Hematopoietic multipotent progenitor cell treated with erythropoietin and hydrocortisone succinate and interleukin-3 and kit ligand, for 17 days (in vitro differentiated cells): Measurements from ENCODE around the gene GREB1L.

ENCODE experiments used
- DNase-seq: peaks from one replicate; pipeline ENCODE4 v3.0.0-alpha.2; 2015; ENCODE audit warnings: low spot score

GREB1L gene

DNA sequence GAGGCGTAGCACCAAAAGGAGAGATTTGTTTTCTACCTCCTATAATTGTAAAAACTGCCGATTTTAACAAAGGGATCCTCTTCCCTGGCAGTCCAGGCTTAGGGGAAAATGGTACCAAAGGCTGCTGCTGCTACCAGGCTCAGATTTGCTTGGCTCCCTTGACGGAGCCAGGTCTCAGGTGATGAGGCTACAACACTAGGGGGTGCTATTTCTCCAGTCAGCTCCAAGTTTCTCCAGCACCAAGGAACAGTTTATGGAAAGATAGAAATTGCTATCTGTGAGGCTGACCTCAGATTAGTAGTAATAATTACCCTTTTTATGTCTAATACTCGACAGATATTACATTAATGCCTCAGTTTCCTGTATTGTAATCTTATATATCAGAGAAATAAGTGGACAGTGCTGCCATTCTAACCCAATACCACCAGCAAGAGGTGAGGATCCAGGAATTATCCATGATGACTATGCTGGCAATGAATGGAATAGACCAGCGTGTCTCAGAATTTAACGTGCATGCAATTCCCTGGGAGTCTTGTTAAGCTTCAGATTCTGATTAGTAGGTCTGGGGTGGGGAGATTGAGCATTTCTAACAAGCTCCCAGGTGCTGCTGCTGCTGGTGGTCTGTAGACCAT lies 247.2 kb downstream of the GREB1L start:
- DNase-seq, result peak; percentile 65

DNA sequence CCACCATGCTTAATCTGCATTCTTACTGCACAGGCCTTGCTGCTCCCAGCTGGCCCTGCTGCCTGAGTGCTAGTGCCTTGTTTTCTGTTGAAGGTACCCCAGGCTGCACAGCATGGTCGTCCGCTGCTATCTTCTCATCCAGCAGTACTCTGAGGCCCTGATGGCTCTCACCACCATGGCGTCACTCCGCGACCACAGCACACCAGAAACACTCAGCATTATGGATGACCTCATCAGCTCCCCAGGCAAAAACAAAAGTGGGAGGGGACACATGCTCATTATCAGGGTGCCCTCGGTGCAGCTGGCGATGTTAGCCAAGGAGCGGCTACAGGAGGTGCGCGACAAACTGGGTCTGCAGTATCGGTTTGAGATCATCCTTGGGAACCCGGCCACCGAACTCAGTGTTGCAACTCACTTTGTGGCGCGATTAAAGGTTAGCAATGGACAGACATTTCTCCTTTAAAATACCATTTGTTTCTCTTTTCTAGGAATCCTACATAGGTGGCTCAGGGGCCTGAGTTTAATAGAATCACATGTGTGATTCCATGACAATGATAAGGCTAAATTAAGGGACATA lies 248.0 kb downstream of the GREB1L start:
- no peak for DNase-seq

- DNase-seq, result no peak
Observed at GRCh38 chr18:21490748-21491147, 248.7 kb downstream of the GREB1L start.

- no peak for DNase-seq
Observed at GRCh38 chr18:21496277-21496835, 254.3 kb downstream of the GREB1L start.

- DNase-seq, result no peak
Observed at GRCh38 chr18:21499997-21500396, 258.0 kb downstream of the GREB1L start.

- no peak for DNase-seq
Observed at GRCh38 chr18:21502661-21503060, 260.6 kb downstream of the GREB1L start.

DNA sequence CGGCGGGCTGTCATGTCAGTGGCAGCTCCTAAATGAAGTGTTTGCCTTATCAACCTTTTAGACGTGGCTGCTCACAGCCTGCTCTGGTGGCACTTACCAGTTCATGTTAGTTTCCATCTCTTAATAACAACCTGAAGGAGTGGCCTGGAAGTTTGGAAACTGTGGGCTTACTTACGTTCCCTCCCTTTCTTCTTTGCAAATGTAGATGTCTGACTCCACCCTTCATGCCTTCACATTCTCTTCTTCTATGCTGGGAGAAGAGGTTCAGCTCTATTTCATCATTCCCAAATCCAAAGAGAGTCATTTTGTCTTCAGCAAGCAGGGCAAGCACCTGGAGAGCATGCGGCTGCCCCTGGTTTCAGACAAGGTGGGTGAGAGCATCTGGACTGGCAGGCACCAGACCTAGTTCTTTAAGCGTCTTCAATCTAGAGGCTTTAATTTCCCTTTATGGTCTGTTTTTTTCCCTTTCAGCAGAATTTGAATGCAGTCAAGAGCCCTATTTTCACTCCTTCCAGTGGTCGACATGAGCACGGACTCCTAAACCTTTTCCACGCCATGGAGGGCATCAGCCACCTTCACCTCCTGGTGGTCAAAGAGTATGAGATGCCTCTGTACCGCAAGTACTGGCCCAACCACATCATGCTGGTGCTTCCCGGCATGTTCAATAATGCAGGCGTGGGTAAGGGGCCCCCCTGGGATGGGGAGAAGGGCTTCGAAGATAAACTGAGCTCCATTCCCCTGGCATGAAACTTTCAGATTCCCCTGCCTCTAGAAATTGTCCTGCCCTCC lies 266.1 kb downstream of the GREB1L start:
- no peak for DNase-seq

GRCh38 chr18:21509062-21509461 lies 267.0 kb downstream of the GREB1L start:
- DNase-seq, result no peak

DNA sequence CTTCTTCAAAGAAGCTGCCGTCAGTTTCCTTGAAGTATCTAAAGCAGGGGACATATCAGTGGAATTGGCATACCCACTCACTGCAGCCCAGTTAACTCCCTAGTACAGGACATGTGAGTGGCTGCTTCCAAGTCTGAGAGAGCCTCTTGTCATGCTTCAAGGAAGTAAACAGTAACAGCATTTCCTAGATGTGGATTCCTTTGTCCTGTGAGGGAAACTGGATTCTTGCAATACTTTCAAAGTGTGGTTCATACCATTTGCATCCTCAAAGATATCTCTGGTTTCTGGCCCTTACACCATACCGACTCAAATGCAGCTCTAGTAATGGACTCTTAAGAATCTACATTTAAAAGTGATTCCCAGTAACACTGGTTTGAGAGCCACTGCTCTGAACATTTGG lies 271.3 kb downstream of the GREB1L start:
- no peak for DNase-seq

GRCh38 chr18:21513741-21514140 lies 271.7 kb downstream of the GREB1L start:
- no peak for DNase-seq

GRCh38 chr18:21522530-21522929 lies 280.5 kb downstream of the GREB1L start:
- no peak for DNase-seq

- no peak for DNase-seq
Observed at GRCh38 chr18:21525916-21526315, 283.9 kb downstream of the GREB1L start.

DNA sequence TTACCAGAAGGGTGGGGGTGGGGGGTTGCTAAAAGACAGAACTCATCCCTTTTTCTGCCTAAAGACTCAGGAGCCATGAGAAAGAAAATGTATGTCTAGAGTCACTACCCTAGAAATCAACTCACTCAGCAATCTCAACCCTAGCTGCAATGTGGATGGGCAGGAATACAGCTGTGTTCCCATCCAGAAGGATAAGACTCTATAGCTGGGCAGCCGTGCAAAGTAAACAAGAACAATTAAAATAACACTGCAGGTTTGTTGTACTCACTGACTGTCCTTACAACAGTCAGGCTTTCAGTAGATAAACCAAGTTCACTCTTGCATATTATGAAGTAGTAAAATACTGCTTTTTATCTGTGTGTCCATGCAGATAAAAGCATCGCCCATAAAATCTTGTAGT lies 284.4 kb downstream of the GREB1L start:
- DNase-seq, result no peak

DNA sequence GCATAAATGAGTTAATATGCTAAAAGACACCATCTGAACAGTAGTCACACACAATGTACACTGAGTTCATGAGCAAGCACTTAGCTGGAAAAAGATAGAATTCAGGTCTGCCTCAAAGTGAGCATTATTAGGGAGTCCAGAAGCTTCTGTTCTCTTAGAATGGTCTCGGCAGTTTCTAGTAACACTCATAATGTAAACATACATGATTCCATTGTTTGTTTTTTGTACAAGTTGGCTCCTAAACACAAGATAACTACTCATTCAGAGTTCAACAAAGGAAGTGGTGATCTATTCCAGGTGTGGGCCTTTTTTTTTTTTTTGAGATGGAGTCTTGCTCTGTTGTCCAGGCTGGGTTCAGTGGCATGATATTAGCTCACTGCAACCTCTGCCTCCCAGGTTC lies 292.3 kb downstream of the GREB1L start:
- no peak for DNase-seq

GRCh38 chr18:21538230-21538629 lies 296.2 kb downstream of the GREB1L start:
- DNase-seq, result no peak

DNA sequence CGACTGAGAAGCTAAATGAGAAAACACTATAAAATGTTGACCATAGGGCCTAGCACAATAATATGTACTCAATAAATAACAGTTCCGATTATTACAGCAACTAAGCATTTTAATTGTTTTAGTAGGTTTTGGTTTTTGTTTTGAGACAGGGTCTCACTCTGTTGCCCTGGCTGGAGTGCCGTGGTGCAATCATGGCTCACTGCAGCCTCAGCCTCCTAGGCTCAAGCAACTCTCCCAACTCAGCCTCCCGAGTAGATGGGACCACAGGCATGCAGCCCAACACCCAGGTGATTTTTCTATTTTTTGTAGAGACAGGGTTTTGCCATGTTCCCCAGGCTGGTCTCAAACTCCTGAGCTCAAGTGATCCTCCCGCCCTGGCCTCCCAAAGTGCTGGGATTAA lies 304.4 kb downstream of the GREB1L start:
- DNase-seq, result no peak

- DNase-seq, result no peak
Observed at GRCh38 chr18:21548647-21549046, 306.6 kb downstream of the GREB1L start.

GRCh38 chr18:21550510-21550970 lies 308.5 kb downstream of the GREB1L start:
- DNase-seq, result no peak

DNA sequence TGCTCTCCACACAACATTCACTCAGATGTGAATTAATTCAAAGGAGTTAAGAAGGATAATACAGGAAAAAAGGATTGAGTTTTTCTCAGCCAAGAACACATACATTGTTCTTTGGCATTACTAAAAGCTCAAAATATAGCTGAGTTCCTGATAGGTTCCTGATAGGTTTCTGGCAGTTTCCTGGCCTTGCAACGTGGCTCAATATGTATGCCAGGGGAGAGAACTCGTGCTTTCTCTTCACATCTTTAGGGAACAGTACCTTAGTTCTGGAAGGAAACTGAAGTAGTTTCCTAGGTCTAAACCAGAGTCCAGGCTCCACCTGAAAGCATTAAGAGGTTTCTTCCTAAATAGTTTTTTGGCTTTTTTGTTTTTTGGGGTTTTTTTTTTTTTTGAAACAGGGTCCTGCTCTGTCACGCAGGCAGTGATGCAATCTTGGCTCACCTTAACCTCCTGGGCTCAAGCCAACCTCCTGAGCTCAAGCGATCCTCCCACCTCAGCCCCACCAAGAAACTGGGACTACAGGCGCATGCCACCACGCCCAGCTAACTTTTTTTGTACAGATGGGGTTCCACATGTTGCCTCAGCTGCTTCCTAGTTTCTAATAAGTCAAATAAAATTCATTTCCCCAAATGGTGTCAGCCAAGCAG lies 315.7 kb downstream of the GREB1L start:
- DNase-seq, result no peak

GRCh38 chr18:21559195-21559594 lies 317.2 kb downstream of the GREB1L start:
- DNase-seq, result no peak

GRCh38 chr18:21571772-21572171 lies 329.7 kb downstream of the GREB1L start:
- no peak for DNase-seq
